ENCODE data around the gene FAM228B.
"Not testable (repeated sequence)": the region's sequence is repeated elsewhere in the genome, so short reads cannot be mapped to it uniquely, and the experiment has no call there.

The FAM228B gene

GRCh38 chr2:24162494-24162893, 39.2 kb downstream of the FAM228B start:
- no peak for DNase-seq

DNA sequence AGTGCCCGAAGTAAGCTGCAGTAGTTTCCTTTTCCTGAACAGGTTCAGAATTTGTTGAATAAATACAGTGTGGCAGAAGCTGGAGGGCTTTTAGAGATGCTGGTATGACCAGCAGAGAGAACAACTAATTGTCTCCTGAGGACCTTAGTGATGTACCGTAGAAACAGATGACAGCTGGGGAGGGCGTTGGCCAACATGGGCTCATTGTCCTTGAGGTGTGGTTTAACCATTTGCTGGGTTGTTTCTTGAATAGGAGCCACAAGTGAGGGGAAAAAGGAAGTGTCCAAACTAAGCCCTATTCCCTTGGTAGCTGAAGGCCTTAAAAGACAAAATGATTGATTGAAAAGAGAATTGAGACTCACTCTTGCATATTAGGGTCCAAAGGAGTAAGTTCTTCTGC, 39.9 kb downstream of the FAM228B start:
- no peak for DNase-seq

DNA sequence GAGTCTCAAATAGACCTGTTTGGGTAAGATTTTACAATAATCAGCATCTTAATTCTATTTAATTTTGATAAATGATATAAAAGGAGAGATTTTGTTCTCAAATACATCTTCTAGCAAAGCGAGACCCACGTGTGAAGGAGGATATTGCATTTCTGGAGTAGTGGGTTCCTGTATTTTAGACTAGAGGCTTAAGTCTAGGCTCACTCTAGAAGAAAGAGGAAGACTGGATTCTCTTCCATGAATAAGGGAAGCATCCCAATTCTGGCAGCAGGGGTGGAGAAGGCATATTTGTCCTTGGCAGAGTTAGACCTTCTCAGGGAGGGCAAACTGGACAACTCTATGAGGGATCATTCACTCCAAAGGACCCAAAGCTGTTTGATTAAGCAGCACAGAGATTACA, 40.3 kb downstream of the FAM228B start:
- DNase-seq = no peak

DNA sequence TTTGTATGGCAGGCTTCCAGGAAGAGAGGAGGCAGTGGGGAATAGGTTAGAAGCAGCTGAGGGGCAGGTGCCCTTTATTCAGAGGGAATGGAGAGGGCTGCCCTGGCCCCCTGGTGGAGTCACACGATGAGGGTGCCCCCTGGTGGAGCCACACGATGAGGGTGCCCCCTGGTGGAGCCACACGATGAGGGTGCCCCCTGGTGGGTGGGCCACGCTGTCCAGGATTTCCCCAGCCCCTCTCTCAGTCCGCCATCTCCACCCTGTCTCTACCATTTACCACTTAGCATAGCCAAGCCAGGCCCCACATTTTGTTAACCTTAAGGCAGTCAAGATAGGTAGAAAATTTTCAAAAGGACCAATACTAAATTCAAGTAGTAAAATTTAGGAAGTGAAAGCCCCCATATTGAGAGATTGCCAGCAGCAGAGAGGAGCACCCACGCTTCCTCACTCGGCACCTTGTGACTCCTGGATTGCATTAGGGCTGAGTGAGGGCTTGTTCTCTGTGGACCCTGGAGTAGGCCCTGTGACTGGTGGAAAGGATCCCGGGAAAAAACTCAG, 41.2 kb downstream of the FAM228B start:
- peak; percentile 41 for DNase-seq

DNA sequence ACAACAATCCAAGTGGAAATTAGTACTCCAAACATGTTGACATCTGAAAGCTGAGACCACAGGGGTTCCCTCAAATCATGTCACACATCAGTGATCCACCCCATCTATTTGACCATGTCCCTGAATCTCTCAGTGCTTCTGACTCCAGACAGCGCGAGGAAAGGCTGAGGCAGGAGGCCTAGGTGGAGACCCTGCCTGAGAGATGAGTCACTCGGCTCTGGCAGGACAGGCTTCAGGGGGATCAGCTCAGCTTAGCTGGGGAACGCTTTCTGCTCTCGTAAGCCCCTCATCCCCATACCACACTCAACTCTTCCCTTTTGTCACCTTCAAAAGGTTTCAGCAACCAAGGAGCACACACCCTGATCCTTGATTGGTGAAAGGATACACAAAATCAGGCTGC, 45.8 kb downstream of the FAM228B start:
- DNase-seq = no peak

DNA sequence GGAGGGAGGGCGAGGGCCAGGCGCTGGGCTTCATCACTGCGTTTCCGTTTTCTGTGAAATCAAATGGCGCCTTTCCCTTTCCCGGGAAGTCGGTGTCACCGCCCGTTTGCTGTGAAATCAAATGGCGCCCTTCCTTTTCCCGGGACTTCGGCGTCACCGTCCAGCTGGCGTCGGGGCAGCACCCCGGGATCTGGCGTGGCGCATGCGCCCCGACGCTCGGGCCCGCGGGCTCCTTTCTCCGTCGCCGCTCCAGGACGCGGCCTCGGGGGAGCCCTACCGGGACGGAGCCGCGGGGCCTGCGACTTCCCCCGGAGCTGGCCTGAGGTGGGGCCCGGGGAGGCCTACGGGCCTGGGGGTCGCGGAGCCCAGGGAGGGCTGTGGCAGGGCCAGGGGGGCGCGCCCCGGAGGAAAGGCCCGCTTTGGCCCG, 51.6 kb downstream of the FAM228B start, which contains the start of gene FAM228A:
FAM228A (plus strand) TSS at position 203 of the 427 bp plus-strand sequence. CDS start 428 bp downstream, outside the sequence.
- DNase-seq = no peak

- DNase-seq = no peak
These were observed 52.4 kb downstream of the FAM228B start for GRCh38 chr2:24175631-24176187.

GRCh38 chr2:24176326-24176725, 53.1 kb downstream of the FAM228B start:
- DNase-seq = no peak

DNA sequence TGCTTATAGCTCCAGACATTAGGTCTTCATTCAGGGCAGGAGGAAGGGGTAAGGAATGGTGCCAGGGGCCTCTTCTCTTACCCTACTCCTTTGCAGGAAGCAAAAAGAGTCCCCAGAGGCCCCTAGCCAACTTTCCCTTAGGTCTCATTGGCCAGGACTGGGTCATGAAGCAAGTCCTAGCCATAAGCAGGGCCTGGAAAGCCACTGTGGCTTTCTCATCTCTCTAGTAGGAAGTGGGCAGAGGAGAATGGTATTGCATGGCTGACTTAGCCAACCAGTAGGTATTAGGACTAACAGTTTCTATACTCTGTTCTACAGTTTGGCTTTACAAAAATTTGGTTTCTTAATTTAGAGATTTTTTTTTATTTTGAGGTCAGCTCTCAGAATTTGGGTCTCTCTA, 56.4 kb downstream of the FAM228B start:
- DNase-seq = no peak

GRCh38 chr2:24181849-24182248, 58.6 kb downstream of the FAM228B start:
- DNase-seq = no peak

GRCh38 chr2:24182507-24182906, 59.2 kb downstream of the FAM228B start:
- no peak for DNase-seq

DNA sequence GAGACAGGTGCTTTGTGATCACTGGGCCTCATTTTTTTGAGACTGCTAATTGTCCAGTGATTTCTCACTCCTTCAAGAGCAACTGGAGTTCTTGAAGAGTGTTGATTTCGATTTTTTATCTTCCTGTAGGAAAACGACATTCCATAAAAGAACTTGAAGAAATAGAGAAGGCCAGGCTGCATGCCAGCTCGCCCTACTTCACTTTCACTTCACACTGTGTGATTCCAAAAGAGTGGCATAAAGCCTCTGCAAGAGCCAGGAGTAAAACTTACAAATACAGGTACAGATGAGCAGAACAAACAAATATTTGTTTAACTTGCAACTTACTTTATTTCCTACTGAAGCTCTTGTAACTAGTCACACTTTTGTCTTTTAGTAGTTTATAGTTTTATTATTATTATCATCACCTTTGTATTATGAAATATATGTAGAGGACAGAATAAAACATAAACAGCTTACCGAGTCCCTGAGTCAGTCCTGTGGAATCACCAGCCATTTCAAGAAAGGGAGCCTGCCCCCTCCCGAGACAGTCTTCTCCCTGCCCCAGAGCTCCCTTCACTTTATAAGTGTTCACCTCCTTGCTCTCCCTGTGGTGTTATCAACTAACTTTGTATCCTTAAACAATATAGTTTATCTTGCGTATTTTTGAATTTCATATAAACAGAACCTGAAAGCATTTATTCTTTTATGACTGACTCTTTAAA, 60.2 kb downstream of the FAM228B start:
- DNase-seq = no peak

- DNase-seq = no peak
These were observed 66.3 kb downstream of the FAM228B start for GRCh38 chr2:24189551-24189950.

DNA sequence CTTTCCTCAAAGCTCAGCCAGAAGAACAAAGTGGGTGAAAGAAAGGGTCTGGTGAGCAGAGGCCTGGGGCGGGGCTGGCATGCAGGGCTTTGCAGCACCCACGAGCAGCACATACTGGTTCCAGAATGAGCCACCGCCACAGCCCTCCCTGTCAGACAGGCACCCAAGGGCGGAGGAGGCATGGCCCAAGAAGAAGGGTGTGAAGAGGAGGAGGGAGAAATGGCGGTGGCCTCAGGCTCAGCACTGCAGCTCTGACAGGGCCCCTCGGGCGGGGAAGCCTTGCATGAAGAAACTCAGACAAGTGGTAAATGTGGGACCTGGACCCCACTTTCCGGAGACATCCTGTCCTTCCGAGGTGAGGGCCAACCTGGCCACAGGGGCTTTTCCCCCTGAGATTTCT, 67.2 kb downstream of the FAM228B start:
- no peak for DNase-seq

GRCh38 chr2:24191156-24191555, 67.9 kb downstream of the FAM228B start:
- DNase-seq = no peak

GRCh38 chr2:24191848-24192247, 68.6 kb downstream of the FAM228B start:
- DNase-seq = no peak

DNA sequence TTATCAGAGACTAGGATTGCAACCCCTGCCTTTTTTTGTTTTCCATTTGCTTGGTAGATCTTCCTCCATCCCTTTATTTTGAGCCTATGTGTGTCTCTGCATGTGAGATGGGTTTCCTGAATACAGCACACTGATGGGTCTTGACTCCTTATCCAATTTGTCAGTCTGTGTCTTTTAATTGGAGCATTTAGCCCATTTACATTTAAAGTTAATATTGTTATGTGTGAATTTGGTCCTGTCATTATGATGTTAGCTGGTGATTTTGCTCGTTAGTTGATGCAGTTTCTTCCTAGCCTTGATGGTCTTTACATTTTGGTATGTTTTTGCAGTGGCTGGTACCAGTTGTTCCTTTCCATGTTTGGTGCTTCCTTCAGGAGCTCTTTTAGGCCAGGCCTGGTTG, 73.9 kb downstream of the FAM228B start:
- not testable (repeated sequence) for DNase-seq

DNA sequence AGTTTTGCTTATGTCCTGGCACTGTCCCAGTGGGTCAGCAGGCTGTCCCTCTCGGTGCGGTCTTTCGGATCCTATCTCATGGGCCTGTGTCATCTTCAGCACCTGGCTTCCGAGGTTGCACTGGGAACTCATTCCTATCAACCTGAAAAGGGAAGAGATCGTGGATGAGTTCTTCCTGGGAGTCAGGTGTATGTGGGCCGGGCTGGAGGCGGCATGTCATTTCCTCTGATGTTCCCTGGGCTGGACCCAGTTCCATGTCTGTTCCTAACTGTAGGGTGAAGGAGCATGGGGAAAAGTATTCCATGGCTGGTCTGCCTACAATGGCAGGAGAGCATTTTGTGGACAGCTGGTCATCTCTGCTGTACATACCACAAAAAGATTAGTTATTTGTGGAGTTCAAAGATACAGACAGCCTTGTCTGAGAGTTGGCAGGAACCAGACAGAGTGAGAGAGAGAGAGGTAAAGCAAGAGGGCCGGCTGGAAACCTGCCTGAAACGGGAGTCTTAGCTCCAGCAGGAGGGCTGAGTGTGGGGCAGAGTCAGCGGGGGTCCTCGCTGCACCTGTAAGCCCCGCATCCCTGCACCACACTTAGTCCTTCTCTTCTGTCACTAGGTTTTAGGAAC, 76.8 kb downstream of the FAM228B start:
- DNase-seq = no peak

- DNase-seq = no peak
These were observed 77.5 kb downstream of the FAM228B start for GRCh38 chr2:24200799-24201198.

DNA sequence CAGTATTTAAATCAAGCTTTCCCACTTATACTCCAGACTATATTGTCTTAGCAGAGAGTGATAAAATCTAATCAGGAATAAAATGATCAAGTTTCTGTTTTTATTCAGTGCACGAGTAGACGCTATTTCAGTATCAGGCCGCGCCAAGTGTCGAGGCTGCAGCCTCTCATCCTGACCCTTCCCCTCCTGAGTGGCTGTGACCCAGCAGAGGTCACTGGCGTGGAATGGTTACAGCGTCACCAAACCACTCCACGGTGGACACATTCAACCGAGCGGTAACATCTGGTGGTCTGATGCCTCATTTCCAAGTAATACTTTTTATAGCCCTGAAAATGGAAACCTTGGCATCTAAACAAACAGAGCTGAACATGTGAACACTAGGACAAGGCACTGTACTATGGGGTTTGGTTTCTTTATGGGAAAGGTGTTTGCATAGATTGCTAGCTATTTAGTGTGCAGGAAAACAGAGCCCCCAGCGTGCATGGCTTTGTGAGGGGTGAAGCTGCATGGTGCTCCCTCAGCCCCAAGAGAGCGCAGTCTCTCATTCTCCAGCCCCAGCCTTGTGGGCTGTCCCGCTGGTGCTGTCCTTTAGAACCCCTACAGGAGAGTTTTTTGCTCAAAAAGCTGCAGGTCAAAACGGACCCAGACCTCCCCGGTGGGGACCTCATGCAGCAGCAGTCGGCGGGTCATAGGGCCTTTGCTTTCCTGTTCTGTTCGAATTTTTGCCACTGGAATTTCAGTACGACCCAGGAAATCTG, 79.9 kb downstream of the FAM228B start:
- no peak for DNase-seq

DNA sequence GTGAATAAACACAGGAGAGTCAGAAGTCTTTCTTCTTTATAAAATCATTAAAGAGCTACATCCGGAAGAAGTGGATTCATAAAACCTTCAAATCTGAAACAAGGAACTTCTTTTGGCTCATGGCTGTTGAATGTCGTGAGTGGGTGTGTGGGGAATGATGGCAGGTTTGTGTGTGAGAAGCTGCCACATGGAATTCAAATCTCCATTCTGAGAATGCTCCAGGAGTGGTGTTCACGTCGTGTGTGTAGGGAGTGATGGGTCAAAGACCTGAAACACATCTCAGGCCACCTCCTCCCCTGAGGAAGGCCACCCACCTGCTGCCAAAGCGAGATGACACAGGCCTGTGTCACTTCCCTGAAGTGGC, 80.5 kb downstream of the FAM228B start:
- no peak for DNase-seq

GRCh38 chr2:24204505-24204904, 81.2 kb downstream of the FAM228B start:
- DNase-seq = no peak

DNA sequence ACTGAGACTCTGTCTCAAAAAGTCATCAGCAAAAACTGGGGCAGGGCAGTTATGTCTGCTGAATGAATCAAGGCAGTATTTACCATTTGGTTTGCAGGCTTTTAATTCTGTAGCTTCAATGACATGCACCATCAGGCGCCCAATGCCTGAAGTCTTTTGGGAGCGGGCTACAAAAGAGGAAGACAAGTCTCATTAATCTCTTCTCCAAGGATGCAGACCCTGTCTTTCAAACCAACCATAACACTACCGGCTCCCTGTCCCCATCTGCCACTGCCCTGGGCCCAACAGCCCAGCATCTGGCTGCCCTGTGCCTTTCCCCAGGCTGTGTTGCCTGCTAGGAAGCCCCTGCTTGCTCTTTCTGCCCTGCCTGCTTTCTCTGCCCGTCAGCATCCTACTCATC, 81.9 kb downstream of the FAM228B start:
- no peak for DNase-seq
